Ramos (cell line): Measurements from ENCODE around the gene ZNF792.
"Not testable (repeated sequence)": the region's sequence is repeated elsewhere in the genome, so short reads cannot be mapped to it uniquely, and the experiment has no call there.

Experiments used
- in situ Hi-C: fragments of 300-500 bp; cut with MboI; formaldehyde crosslinking; loops from one replicate; pipeline ENCODE4 v1.14.3; 2022; ENCODE audit warnings: low sequenced_read_pairs; ENCODE audit not compliant: unreplicated experiment

The ZNF792 gene

GRCh38 chr19:34936184-34936583 is 27.8 kb downstream of the ZNF792 start:
- in situ Hi-C loops: no loop called here

DNA sequence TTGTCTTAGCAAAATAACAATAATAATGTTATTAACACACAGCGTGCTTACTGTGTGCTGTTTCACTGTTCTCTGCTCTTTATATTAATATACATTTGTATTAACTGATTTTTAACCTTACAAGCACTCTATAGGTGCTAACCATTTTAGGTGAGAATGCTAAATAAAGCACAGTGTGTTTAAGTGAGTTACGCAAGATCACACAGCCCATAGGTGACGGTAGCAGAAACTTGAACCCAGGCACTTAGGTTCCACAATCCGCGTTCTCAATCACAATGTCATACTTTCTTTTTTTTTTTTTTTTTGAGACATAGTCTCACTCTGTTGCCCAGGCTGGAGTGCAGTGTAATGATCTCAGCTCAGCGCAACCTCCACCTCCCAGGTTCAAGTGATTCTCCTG is 31.5 kb downstream of the ZNF792 start:
- in situ Hi-C loops: no loop called here

DNA sequence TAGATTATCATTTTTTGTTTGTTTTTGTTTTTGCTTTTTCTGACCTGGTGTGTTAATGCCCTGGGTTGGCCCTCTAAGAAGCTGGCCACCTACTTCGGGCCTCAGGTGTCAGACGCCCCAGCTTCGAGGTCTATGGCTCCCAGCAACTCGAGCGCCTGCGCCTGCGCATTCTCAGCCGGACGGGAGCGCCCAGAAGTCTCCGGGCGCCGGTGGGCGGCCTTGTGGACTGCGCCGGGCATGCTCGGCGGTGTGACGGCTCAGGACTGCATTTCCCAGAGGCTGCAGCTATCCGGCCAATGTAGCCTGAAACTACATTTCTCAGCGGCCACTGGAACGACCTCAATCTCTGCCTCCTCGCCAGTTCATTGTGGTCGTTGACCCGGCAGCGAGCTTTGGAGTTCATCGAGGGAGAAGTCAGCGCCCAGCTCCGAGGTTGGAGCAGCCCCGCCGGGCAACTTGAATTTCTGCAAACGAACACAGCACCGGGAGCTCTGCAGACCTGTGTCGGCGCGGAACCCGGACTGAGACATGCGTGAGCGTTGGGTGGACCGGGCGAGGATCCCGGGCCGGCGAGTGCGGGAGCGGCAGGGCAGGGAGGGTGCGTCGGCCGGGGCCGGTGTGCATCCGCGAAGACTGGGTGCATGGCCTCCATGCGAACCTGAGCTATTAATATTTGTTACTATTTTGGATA is 37.2 kb downstream of the ZNF792 start, which contains the start of gene ZNF30:
TSS of gene ZNF30 (plus strand) at position 219 of the 691 bp plus-strand sequence. CDS start 3,045 bp downstream, outside the sequence.
- in situ Hi-C loops: no loop called here

DNA sequence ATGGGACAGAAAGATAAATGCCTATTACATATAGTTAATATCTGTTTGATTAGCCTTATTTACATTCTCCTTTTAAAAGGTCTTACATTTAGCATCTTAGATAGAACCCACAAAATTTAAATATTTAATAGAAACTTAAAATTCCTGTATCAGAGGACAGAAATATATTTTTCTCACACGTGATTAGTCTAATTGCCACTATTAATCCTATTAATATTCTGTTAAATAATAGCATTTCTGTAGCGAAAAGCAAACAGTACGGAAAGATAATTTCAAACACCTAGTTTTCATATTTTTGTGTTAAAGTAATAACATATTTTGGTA is 37.7 kb downstream of the ZNF792 start:
- in situ Hi-C loops: no loop called here

DNA sequence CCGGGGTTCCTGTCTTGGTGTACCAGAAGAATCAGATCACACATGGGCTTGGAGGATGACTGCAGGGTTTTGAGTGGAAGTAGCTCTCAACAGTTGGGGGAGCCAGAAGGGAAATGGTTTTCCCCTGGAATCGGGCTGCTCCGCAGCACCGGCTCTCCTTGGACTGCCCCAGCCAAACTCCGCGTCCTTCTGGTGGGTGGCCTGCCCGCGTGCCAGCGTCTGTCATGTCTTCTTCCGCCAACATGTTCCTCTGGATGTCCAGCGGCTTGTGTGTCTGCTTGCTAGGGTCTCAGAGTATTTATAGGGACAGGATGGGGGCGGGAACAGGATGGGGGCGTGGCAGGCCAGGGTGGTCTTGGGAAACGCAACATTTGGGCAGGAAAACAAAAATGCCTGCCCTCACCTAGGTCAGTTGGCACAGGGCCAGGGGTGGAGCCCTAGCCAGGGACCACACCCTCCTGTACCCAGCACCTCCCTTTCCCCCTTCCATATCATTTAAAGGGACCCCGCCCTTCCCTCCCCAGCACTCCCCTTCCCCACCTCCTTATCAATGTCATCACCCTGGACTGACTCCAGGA is 38.7 kb downstream of the ZNF792 start:
- in situ Hi-C loops: no loop called here

DNA sequence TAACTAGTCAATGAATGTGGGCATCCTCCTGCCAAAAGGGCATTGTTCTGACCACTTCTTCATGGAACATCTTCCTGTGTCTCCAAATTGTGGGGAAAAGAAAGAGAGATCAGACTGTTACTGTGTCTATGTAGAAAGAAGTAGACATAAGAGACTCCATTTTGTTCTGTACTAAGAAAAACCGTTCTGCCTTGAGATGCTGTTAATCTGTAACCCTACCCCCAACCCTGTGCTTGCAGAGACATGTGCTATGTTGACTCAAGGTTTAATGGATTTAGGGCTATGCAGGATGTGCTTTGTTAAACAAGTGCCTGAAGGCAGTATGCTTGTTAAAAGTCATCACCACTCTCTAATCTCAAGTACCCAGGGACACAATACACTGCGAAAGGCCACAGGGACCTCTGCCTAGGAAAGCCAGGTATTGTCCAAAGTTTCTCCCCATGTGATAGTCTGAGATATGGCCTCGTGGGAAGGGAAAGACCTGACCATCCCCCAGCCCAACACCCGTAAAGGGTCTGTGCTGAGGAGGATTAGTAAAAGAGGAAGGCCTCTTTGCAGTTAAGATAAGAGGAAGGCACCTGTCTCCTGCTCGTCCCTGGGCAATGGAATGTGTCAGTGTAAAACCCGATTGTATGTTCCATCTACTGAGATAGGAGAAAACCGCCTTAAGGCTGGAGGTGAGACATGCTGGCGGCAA is 43.8 kb downstream of the ZNF792 start:
- in situ Hi-C loops: not testable (repeated sequence)

DNA sequence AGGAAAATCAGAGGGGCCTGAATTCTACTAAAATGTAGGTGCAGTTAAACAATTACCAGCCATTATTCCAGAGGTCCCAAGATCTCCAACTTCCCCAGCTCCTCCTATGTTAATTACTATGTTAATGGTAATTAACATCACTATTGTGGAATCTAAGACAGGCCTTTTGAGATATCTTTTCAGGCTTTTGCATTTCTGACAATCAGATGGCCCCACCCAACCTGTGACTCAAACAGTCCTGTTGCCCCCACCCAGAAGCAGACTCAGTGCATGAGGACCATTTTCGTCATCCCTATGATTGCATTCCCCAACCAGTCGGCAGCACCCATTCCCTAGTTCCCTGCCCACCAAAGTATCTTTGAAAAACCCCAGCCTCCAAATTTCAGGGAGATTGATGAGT is 45.8 kb downstream of the ZNF792 start:
- in situ Hi-C loops: no loop called here

DNA sequence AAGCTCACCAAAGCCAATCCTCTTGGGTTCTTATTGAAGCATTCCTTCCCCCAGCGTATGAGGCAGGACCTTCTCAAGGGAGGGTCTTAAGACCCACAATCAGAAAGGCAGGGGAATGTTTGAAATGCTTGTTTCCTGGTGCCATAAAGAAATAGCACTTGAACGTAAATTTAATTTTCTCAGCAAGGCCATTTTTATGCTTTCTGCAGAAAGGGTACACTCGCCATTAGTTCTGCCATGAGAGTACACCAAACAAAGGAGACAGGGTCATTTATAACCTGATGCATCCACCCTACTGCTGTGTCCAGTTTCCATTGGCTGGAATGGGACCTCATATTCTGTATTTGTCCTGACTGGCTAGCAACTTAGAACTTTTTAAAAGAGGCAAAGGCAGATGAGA is 46.9 kb downstream of the ZNF792 start:
- in situ Hi-C loops: not testable (repeated sequence)

DNA sequence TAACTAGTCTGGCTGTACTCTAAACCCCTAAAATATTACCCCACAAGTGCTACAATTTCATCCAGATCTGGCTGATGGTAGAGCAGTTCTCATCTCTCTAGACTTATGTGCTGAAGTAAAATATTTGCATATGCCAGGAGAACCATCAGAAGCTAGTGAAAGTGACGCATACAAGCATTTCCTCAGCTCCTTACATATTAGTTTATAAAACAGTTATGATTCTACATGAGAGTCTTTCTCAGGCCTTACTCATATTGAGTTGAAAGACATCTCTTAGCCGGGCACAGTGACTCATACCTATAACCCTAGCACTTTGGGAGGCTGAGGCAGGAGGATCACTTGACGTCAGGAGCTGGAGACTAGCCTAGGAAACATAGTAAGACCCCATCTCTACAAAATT is 53.3 kb downstream of the ZNF792 start:
- in situ Hi-C loops: no loop called here
